Dermis blood vessel endothelial cell (primary cell): Measurements from ENCODE around the gene DDX27. TPM values are rescaled to one million over a fixed set of nuclear protein-coding genes. Genes with fewer than 3 reads are reported as not detected.

ENCODE experiments used
- DNase-seq: peaks from one replicate; pipeline ENCODE4 v3.0.0; 2010
- total RNA-seq: library from RNA; depleted of rRNA; stranded (reverse); fragments of >200 nt; gene quantifications from 2 replicates; pipeline ENCODE4 v1.2.3, GENCODE V29; 2014

Gene DDX27
- total RNA-seq, 1 donor from 2014 or later, result 31.1 TPM

DNA sequence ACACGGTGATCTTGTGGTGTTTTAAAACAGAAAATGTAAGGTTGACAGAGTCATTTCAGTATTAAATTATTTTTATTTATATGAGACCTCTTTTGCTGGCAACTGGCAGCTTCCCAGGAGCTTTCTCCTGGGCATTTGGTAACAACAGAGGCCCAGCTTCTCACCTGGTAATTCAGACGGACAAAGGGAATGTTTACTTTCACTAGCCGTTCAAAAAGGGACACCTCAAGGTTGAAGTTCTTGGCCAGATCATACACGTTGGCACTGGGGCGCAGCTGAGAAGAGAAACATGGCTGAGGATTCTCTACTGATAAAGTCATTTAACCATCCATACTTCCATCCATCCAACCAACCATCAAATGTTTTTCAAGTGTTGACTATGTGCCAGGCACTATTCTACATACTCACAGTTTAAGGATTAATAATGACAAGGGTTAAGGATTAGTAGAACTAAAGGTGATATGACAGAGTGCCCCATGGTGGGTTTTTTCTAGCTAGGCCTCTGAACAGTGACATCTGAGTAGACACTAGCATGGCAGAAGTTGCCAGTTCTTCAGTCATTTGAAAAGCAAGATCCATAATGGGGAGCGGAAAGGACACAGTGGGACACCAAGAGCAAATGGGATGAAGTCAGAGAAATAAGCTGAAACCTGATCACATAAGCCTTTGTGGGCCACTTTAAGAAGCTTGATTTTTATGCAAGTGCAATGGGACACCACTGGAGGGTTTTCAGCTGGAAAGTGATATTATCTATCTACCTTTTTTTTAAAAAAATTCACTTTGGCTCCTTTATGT lies 33.5 kb downstream of the DDX27 start:
- no peak for DNase-seq

DNA sequence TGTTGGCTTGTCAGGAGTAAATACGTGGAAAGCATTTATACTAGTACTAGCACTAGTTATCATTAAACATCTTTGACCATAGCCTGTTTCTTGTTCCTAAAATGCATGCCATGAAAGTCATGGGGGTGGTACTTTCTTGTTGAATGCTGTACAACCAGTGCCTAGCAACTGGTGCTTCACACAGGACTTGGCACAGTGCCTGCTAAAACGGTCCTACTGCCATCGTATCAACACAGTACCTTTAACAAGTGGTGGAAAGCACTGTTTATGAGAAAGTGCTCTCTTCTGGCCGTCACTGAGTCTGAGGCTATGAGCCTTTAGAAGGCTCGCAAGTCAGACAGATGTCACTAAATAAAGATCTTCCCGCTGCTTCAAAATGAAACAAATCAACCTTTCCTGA lies 37.0 kb downstream of the DDX27 start:
- no peak for DNase-seq

DNA sequence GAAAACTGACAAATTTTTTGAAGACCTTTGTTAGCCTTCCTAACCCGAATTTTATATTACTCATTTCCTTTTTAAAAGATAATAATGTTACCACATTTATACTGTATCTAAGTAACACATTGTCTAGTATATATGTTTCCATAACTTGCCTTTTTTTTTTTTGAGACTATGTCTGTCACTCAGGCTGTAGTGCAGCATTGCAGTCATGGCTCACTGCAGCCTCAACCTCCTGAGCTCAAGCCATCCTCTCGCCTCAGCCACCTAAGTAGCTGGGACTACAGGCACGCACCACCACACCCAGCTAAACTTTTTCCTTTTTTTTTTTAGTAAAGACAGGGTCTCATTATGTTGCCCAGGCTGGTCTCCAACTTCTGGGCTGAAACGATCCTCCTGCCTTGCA lies 40.1 kb downstream of the DDX27 start:
- DNase-seq, result peak; percentile 17

DNA sequence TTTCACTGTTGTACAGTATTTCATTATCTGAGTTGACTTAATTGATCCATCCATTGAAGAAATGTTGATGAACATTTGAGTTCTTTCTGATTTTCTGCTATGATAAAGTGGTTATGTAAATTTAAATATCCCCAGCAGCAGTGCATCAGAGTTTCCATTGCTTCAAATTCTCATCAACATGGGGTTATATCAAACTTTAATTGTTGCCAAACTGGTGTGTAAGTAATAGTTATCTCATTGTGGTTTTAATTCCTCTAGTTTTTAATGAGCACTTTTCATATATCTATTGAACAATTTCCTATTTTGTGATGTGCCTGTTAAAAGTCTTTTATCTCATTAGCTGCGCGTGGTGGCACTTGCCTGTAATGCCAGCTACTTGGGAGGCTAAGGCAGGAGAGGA lies 40.6 kb downstream of the DDX27 start:
- DNase-seq, result no peak

DNA sequence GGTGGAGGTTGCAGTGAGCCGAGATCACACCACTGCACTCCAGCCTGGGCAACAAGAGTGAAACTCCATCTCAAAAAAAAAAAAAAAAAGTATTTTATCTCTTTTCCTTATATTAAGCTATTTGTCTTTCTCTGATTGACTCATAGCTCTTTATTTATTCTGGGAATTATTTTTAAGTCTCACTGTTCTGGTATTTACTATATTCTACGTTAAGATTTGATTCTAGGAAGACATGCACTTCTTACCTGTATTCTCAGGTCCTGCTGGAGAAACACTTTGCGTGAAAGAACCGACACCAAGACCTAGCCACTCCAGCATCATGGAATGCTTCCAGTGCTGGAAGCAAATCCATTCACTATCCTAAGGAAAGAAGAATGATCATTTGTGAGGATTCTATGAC lies 41.0 kb downstream of the DDX27 start:
- DNase-seq, result no peak

DNA sequence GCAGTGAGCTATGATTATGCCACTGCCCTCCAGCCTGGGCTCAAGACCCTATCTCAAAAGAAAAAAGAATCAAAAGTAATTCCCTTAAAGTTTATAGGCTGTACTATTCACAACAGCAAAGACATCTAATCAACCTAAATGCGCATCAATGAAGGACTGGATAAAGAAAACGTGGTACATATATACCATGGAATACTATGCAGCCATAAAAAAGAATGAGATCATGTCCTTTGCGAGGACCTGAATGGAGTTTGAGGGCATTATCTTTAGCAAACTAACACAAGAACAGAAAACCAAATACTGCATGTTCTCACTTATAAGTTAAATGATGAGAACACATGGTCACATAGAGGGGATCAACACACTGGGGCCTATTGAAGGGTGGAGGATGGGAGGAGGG lies 42.0 kb downstream of the DDX27 start:
- no peak for DNase-seq

DNA sequence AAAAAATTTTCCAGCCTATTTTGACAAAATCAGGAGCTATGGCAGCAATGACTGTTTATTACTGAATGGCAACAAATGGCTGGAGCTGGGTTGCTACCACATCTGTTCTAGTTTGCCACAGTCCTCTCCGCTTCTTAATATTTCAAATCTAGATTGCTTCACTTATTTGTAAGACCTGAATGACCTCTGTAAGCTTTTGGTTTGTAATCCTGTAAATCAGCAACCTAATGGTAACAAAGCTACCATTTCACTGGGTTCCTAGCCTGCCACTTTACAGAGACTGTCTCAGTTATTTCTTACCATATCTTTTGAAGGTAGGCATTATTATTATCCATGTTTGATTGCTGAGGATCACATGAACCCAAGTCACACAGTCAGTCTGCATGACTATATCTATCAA lies 43.2 kb downstream of the DDX27 start:
- DNase-seq, result no peak

DNA sequence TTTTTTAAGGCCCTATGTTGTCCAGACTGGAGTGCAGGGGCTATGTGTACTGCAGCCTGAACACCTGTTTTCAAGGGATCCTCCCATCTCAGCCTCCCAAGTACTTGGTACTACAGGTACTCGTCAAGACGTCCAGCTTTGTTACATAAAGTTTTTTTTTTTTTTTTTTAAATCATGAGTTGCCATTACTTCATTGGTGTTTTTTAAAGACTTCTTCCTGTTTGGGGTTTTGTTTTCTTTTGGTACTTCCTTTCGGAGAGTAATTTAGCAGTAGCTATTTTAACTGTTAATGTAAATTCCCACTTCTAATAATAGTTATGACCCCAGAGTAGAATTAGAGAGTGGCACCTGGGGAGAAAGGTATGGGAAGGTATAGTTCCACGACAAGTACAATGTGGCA lies 48.1 kb downstream of the DDX27 start:
- no peak for DNase-seq

DNA sequence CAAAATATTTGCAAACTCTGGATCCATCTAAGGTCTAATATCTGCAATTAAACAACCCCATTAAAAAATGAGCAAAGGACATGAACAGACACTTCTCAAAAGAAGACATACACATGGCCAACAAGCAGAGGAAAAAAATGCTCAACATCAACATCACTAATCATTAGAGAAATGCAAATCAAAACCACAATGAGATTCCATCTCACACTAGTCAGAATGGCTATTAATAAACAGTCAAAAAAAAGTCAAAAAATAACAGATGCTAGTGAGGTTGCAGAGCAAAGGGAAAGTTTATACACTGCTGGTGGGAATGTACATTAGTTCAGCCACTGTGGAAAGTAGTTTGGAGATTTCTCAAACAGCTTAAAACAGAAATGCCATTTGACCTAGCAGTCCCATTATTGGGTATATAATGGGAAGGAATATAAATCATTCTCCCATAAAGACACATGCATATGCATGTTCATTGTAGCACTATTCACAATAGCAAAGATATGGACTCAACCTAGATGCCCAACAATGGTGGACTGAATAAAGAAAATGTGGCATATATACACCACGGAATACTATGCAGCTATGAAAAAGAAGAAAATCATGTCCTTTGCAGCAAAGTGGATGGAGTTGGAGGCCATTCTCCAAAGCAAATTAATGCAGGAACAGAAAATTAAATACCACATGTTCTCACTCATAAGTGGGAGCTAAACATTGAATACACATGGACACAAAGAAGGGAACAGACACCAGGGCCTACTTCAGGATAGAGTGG lies 49.6 kb downstream of the DDX27 start:
- DNase-seq, result no peak

DNA sequence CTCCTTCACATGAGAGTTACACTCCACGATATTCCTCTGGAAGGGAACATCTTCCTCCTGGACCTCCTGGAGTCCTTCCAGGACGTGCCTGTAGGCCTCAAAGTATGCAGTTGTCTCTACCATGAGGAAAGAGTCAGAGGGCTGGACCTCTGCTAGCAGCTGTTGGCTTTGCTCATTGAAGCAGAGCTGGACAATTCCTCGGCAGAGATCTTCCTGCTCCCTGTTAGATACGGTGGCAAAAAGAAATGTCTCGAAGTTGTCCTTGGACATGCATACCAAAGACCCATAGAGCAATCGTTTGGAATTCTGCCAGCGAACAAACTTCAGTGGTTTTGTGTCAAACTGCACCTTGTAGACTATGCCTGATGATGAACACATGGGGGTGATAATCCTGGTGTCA lies 51.0 kb downstream of the DDX27 start:
- DNase-seq, result no peak

DNA sequence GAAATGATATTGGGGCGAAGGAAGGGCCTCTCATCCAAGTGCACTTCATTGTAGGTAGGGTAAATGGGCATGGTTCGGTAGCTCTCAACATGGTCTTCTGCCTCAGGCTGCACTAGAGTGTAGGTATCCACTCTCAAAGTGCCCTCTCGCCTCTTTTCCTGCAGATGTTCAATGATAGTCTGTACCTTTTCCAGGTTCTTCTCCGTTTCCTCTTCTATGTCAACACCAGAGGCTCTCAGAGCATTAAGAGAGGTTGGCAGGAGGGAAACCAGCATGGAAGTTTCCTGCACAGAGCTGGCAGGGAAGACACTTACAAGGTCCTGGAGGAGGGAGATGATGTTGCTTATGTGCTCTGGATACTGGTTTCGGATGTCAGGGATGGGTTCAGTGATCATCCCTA lies 51.5 kb downstream of the DDX27 start:
- DNase-seq, result no peak

DNA sequence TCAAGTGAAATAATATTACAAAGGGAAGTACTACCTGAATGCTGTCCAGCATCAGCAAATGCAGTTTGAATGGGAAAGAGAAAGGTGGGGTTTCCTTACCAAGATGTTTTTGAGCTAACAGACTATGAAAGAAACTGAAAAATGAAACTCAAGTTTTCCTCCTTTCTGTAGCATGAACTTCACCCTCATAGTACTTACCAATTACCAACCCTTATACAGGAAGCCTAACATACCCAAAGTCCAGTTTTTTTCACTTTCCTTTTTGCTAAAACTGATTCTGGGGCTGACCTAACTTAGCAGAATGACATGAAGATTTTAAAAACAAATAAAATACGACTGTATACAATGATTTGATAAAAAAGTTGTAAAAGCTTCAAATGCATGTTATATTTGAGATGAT lies 53.4 kb downstream of the DDX27 start:
- DNase-seq, result no peak

DNA sequence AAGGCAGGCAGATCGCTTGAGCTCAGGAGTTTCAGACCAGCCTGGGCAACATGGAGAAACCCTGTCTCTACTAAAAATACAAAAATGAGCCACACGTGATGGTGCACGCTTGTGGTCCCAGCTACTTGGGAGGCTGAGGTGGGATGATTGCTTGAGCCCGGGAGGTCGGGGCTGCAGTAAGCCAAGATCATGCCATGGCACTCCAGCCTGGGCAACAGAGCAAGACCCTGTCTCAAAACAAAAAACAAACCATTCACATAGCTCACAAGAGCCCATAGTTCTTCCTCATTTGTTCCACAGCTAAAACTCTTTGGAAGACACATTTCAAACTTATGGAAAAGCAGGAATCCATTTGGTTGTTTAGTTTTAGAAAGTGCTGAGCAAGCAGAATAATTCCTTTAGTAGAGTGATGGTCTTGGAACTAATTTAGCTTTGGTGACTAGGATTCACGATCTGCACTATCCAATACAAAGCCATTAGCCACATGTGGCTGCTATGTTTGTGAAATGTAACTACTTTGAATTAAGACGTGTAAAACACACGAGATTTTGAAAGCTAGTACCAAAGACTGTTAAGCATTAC lies 54.6 kb downstream of the DDX27 start:
- DNase-seq, result no peak

DNA sequence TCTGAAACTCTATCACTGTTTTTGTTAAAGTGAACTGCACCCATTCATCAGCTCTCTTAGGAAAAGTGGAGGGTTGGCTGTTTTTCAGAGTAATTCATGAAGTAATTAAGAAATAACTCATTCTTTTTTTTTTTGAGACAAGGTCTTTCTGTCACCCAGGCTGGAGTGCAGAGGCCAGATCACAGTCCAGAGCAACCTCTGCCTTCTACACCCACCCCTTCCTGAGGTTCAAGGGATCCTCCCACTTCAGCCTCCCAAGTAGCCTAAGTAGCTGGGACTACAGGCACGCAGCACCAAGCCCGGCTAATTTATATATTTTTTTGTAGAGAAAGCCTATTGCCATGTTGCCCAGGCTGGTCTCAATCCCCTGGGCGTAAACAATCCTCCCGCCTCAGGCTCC lies 56.0 kb downstream of the DDX27 start:
- DNase-seq, result no peak

DNA sequence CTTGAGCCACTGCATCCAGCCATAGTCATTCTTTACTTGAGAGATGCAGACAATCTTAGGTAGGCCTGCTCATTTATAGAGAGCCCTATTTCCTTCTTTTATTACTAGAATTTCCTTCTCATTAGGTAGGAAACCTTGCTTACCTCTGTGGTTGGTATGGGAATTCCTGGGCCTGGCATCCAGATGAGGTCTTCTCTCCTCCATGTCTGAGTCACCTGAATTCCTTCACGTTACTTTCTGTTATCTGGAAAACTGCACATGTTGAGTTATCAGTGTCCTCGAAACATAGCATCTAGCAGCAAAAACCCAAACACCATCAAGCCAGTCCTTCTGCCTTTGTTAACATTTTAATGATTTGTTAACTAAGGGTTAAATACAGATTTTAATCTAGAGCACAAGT lies 56.4 kb downstream of the DDX27 start:
- DNase-seq, result no peak

DNA sequence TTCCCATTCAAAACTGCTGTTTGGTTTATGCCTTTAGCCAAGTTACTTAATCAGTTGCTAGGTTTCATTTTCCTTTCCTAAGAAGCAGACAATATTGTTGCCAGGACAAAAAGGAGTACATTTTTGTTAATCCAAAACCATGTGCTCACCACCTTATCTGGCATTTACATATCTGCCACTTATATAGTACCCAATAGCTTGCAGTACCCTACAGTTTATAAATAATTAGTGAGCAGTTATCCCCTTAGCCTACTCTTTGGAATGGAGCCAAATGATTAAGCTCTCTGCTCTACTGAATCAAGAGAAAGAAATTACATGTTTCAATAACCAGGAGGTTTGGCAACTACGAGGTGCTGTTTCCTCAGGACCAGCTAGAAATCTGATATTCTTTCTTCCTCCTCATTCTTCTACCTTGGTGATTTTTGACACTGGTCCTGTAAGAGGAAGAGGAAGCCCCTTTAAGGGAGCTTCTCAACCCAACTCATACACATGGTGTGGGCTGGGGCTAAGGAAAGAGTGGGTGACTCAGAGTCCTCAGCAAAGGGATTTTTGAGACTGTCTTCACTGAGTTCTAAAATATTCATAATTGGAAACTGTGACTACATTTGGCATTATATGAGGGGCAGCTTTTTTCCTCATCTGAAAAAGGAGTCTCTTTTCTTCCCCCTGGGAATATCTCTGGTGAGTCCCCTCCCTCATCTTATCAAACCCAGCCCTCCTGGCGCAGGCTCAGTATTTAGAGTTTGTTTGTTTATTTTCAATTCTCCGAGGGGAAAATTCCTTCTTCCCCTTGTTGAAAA lies 57.1 kb downstream of the DDX27 start:
- peak; percentile 73 for DNase-seq

DNA sequence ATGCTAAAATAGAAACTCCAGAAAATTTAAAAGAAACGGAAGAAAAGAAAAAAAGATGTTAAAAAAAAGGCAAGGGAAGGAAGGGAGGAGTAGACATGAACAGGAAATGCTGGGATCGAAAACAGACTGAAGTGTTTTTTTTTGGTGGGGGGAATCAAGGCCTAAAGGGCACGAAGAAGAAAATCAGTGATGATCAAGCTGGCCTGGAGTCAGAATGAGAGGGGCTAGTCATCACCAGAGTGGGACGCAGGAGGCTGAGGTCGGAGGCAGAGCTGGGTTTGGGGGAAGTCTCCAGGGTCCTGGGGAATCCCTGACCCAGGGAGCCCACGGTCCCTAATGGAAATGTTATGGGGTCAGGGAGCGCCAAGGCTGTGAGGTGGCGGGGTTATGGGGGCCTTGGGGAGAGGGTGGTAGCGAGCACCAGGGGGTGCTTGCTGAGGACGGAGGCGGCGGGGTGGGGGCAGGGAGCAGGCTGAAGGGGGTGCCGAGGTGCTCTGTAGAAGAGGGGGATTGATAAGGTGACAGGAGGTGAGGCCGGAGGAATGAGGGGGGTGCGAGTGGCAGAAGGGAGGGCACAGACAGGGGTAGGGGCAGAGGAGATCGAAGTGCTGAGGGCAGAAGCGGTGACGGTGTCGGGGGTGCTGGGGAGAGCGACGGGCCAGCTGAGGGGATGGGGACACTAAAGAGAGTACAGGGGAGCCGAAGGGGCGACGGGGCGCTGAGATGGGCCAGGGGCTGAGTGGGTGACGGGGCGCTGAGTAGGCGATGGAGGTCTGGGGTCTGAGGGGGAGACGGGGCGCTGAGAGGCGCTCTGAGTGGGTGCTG lies 58.0 kb downstream of the DDX27 start:
- peak; percentile 34 for DNase-seq

DNA sequence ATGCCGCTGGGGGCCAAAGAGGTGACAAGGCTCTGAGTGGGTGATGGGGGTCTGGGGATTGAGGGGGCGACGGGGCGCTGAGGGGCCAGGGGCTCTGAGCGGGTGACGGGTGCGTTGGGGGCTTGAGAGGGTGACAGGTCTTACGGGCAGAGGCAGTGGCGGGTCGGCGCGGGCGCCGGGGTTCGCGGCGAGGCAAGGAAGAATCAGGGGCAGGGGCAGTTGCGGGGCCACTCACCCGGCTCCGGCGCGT lies 58.5 kb downstream of the DDX27 start:
- no peak for DNase-seq

DNA sequence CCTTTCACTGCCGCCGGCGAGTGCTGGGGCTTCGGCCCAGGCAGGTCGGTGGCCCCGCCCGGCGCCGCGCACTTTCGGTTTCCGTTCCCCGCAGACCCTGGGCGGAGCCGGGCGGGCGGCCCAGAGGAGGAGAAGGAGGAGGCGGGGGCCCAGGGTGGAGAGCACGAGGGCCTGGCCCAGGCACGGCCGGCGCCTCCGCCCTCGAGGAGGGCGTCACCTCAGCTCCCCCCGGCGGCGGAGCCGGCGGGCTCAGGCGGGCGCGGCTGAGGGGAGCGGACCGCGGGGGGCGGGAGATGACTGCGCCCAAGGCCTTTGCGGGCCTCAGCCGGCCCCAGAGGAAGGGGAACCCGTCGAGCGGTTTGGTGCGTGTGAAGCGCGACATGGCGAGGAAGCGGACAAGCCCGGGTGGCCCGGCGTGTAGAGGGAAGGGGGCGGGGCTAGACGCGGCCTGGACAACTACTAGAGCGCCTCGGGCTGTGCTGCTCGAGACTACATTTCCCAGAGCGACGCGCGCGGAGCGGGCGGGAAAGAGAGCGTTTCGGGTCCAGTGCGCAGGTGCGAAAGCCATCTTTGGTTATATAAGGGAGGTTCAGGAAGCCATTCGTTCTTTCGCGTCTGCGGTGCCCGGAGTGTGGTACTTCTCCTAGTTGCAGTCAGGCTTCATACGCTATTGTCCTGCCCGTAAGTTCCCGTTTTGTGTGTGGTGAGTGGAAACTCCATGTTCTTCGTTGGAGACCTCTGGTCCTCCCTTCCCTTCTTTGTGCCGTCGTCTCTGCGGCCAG lies 59.0 kb downstream of the DDX27 start, which contains the start of gene ZNFX1:
ZNFX1 (minus strand) TSS at position 22 of the 782 bp plus-strand sequence. CDS start 2,218 bp downstream, outside the sequence.
- peak; percentile 98 for DNase-seq

DNA sequence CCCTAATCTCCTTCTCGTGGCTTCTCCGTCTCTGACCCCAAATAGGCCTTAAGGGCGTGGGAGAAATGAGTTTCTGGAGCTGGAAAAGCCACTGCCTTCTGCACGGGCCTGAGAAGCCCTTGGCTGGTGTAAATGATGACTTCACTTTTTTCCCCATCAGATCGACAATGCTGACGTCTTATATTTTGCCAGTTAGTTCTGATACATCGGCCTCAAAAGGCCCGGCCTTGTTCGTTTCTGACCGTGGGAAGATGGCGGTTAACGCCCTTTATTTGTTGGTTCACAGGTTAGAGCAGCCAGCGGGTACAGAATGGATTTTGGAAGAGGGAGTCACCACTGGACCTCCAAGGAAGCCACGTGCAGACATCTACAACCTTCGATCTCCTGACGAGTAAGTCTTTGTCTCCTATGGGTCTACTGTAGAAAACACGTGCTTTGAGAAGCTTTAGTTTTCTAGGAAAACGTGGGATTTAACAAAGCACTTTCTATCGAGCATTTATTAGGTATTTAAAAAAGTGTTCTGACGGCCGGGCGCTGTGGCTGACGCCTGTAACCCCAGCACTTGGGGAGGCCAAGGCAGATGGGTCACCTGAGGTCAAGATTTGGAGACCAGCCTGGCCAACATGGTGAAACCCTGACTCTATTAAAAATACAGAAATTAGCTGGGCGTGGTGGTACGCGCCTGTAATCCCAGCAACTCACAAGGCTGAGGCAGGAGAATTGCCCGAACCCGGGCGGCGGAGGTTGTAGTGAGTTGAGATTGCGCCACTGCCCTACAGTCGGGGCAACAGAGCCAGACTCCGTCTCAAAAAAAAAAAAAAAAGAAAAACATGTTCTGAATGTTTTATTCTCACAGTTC lies 59.8 kb downstream of the DDX27 start:
- DNase-seq, result peak; percentile 43
